MV-4-11 (cell line): ENCODE results near the gene GYPC.

Source experiments
- DNase-seq: peaks from one replicate; lab custom pipeline; 2025; lab: John Stamatoyannopoulos, UW

Gene GYPC

DNA sequence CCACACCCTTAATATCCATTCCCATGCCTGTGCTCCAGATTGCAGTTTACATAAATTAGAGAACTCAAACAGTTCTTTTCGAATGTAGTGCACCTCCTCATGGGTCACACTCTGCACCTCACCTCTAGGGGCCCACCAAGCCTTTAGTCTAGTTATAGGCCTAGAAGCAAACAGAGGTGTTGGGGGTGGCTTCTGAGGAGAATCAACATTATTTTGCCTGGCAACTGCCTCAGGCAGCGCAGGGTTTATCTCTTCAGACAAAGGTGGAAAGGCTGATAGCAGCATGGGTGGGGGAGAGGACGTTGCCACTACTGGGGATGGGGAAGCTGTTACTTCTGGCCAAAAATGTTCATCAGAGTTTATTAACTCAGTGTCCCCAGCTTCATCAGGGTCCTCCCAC lies 5.0 kb upstream of the GYPC start:
- no peak for DNase-seq

DNA sequence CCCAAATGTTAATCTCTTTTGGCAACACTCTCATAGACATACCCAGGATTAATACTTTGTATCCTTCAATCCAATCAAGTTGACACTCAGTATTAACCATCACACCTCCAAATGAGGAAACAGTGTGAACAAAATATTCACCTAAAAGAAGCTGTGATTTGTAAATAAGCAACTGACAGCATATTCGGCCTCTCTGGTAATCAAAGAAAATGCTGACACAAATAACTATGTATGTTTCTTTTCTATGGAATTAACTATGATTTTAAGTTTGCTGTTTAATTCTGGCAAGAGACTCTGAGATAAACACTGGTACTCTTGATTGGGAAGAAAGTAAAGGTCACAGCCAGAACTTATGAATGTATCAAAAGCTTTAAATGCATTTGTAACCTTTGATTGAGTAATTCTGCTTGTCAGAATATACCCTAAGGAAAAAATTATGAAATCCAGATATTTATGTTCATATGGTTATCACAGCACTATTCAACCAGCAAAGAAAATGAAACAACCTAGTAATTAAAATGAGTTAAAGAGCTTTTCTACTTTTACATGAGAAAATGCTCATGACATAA lies 3.6 kb upstream of the GYPC start:
- no peak for DNase-seq

DNA sequence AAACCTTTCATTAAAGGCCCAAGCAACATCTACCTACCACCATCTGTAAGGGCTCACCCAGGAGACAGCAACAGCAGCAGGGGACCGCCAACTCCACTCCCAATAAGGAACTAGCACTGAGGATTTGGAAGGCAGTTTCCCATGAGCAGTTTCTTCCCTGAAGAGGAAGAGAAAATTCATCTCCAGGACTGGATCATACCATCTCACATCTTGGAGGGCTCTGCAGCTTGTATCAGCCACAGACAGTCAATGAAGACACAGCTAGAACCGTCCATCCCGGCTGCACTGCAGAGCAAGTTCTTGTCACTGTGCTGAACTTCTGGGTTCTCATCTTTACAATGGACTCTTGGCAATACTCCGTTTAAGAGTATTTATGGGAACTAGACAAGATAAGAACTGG lies 2.8 kb upstream of the GYPC start:
- peak; percentile 8 for DNase-seq

GRCh38 chr2:126653761-126654160 lies 2.2 kb upstream of the GYPC start:
- no peak for DNase-seq

DNA sequence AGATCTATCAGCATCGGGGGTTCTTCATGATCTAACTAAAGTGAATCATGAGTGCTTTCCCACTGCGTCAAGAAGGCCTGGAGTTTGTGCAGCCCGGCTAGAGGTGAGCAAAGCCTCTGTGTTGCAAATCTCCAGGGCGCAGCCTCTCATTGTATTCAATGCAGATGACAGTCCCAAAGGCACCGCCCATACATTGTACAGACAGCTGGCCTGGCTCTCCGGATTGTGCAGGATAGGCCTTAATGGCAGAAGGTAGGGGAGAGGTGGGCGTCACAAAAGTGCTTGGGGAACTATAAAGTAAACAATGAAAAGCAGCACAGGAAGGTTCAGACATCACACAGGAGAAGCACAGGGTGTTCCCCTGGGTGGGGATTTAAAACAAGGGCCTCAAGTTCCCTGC lies 907 bp upstream of the GYPC start:
- DNase-seq, result no peak

DNA sequence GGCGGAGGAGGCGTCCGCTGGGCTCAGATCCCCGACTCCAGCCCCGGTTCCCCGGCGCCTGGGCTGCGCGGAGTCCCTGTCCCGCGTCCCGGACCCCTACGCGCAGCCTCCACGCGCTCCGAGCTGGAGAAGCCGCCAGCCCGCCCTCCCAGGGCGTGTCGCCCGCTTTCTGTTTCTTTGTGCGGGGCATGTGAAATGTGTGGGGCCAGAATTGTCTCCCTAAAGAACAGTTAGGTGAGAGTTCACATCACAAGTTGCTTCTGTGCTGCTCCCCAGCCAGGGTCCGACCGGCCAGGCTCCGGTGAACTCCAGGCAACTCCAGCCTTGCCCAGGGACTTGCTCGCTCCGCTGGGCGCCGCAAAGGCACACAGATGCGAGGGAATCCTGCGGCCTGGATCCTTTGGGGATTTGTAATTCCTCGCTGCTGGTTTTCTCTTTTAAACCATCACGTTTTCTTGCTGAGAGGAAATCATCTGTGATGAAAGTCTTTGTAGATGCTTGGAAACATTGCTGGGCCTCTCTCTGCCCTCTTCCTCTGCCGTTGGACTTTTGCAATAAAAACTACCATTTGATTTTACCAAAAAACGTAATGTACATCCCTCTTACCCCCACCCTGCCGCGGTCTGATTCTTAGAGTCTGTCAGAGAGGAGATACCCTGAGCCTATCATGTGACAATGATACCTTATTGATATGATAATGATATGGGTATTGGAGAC lies 631 bp downstream of the GYPC start:
- peak; percentile 53 for DNase-seq

- DNase-seq, result peak; percentile 53
Observed at GRCh38 chr2:126657148-126657635, 1.2 kb downstream of the GYPC start.

DNA sequence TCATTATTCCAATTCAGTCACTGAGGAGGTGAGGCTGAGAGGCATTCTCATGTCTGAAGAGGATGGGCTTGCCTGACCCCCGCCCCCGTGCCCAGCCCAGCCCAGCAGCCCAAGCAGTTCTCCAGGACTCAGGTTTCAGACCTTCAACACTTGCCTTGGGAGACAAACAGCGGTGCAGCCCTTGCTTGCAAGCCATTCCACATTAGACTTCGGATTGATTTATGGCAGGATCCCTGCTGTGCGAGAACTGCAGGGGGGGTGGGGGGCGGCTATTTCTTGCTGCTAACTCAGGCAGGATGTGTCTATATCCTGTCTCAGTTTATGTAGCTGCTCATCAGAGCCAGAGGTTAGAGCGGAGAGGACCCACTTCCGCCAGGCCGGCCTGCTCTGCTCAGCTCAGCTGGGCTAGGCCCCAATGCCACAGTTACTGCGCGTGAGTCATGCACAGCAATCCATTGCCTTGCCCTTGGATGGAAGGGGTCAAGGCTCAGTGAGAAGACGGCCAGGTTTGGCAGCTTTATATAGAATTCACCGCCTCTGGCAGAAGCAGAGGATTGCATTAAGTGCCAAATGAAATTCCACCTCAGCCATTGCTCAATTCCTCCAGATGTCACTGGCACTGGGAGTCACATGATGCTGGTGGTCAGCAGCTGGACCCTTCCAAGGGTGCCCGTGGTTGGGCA lies 1.8 kb downstream of the GYPC start:
- peak; percentile 98 for DNase-seq

DNA sequence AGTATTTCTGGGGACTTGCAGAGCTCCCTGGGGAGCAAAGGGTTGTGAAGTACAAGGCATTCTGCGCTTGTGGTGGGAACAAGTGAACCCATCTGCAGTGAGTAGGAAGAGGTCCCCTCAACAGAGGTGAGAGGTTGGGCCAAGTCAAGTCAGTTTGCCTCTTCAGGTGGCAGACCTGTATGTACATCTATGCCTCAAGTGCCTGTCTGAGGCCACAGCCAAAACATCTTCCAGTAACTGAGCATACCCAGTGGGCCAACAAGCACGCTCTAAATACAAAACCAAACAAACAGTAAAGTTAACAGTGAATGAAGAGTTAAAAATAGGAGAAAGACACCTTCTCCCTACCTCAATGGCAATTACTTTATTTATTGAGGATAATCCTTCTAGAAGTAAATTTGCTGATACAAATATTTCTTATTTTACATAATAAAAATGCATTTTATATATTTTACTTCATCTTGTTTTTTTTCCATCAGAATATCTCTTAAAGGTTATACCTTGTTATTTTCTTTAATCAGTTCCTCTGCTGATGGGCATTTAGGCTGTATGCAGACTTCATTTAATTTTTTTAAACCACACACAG lies 2.5 kb downstream of the GYPC start:
- DNase-seq, result no peak

DNA sequence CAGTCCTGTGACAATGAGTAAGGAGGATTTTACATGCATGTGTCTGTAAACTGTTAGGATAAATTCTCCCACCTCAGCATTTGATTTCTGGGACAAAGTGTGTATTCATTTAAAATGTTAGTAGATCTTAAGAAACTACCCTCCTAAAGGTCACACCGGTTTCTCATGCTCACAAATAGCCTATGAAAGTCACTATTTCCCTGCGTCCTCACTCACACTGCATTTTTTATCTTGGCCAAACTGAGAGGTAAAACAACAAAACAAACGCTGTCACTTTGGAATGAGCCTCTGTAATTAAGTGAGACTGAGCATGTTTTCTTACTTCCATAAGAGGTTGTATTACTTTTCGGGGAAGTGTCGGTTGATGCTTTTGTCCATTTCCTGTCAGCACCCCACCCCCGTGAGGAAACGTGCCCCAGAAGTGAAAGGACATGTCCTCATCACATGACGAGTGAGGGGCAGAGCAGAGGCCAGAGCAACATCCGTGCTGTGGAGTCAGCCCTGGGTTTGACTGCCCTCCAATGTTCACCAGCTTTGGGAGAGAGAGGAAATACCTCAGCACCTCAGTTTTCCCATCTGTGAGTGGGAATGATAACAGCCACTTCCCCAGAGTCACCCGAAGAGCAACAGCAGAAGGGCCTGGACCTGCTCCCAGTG lies 3.1 kb downstream of the GYPC start:
- peak; percentile 78 for DNase-seq

GRCh38 chr2:126659562-126660467 lies 3.9 kb downstream of the GYPC start:
- no peak for DNase-seq

DNA sequence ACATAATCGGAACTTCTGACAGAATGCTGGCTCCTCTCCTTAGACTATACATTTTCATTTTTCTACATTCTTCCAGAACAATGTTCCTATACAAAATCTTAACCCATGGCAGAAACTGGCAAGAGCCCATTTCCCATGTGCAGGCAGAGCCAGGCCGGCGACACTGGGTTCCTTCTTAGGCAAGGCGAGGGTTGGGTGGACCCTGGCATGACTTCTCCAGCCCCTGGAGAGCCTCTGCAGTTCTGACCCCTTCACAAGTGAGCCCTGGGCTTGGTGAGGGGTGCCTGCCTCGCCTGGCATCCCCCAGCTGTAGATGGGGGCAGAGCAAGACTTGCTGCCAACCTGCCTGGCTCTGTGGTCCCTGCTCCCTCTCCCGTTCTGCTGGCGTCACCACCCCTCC lies 5.0 kb downstream of the GYPC start:
- no peak for DNase-seq

GRCh38 chr2:126661702-126662500 lies 5.9 kb downstream of the GYPC start:
- no peak for DNase-seq

DNA sequence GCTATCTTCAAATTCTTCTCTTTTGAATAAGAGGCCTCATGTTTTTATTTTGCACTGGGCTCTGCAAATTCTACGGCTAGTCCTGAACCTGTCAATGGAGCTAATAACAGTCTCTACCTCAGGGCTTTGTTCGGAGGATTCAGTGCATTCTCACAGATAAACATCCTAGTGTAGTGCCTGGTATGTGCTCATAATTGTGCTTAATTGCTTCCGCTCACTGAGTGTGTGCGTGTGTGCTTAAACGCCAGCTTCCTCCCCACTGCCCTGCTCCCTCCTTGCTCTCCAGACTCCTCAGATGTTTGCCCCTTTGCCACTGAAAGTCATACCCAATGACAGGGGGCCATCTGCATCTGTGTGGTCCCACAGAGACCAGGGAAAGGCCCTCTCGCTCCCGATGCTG lies 6.7 kb downstream of the GYPC start:
- DNase-seq, result peak; percentile 5

GRCh38 chr2:126663184-126663963 lies 7.4 kb downstream of the GYPC start:
- DNase-seq, result no peak

DNA sequence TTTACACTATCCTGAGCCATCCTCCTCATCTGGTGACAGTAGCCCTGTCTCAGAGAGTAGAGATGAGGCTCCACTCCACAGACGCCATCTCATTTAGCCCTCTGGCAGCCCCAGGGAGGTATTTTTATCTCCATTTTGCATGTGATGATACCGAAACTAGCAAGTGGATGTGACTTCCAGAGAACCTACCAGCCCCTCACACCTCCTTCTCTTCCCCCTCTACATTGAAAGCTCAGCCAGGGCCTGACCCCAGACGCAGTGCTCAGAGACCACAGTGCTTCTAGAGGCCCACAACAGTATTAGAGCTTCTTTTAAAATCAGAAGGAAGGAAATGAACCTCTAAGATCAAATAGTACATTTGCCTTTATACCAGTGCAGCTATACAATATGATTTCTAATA lies 8.3 kb downstream of the GYPC start:
- DNase-seq, result peak; percentile 44

- DNase-seq, result no peak
Observed at GRCh38 chr2:126664639-126665038, 8.7 kb downstream of the GYPC start.

DNA sequence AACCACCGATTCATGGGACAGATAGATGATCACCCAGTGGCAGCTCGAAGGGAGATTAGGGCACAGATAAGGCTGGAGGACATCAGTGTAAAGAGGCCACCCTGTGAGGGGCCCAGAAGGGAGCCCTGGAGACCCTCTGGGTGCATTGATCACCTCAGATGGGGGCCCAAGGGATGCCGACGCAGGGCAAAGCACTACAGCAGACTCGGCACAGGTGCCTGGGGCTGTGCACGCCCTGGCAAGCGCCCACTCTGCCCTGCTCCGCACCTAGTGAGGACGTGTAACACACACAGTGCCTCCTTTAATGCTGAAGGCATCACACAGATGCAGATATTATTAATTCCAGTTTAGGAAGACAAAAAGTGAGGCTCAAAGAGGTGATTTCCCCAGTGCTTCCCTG lies 9.5 kb downstream of the GYPC start:
- no peak for DNase-seq

DNA sequence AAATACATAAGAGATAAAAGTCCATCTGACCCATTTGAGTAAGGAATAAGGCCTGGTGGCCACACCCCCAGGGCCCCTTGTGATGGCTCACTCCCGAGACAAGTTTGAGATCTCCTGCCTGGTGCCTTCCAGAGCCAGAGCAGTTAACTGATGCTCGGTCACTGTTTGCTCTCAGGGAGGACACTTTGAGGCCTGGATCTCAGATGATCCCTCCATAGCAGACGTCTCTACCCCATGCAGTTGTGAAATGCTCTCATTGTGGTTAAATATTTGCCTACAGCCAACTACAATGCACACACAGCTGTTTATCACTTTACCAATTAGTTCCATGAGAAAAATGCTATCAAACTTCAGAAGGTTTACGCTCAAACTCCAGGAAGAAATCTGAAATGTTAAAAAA lies 12.3 kb downstream of the GYPC start:
- peak; percentile 11 for DNase-seq

DNA sequence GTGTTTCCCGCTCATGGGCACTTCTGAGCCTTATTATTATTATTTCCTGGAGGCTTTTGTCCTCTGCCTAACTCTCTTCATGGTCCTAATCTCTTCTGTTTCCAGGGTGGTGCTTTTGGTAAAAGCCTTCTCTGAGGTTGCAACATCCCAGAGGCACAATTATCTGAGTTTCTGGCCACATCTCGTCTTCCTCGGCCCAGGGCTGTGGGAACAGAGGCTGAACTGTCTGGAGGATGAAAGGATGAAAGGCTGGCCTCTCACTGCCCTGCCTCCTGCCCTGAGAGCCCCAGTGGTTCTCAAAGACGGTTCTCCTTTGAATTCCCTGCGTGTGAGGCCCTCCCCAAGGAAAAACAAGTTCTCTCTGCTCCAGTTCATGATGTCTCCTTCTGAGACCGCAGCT lies 13.8 kb downstream of the GYPC start:
- DNase-seq, result no peak
